Measurements from ENCODE around the gene PCIF1.
"Not testable (repeated sequence)": the region's sequence is repeated elsewhere in the genome, so short reads cannot be mapped to it uniquely, and the experiment has no call there.

Gene PCIF1

DNA sequence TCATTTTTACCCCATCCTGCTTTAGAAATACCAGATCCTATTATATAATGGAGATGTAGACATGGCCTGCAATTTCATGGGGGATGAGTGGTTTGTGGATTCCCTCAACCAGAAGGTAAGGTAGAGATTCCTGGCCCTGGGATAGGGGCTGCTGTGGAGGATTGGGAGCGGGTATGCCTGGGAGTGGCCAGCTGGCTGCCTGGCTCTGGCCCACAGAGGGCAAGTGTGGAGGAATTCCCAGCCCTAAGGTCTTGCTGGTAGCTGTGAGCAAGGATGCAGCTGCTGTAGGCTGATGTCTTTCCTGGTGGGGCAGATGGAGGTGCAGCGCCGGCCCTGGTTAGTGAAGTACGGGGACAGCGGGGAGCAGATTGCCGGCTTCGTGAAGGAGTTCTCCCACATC is 36.8 kb upstream of the PCIF1 start:
- Mint-ChIP-seq H3K9me3 (no peaks in the 10 kb centered on the region), H3K27me3 (no peaks in the 10 kb centered on the region), H3K4me3 (no peak overlapping the region), H3K36me3 (peaks cover 44% of the 10 kb centered on the region), H3K27ac (no peak overlapping the region), H3K4me1 (peaks cover 23% of the 10 kb centered on the region)
- no peak for ATAC-seq

DNA sequence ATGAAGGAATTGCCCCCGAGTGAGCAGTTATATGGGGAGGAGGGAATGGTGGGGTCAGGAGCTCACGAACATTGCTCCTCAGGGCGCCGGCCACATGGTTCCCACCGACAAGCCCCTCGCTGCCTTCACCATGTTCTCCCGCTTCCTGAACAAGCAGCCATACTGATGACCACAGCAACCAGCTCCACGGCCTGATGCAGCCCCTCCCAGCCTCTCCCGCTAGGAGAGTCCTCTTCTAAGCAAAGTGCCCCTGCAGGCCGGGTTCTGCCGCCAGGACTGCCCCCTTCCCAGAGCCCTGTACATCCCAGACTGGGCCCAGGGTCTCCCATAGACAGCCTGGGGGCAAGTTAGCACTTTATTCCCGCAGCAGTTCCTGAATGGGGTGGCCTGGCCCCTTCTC is 36.2 kb upstream of the PCIF1 start:
- Mint-ChIP-seq H3K27ac (no peak overlapping the region), H3K27me3 (no peaks in the 10 kb centered on the region), H3K4me1 (peaks cover 23% of the 10 kb centered on the region), H3K36me3 (peaks cover 44% of the 10 kb centered on the region), H3K9me3 (no peaks in the 10 kb centered on the region), H3K4me3 (no peak overlapping the region)
- ATAC-seq = no peak

GRCh38 chr20:45899046-45899835 is 35.2 kb upstream of the PCIF1 start:
- no peak overlapping the region for H3K27ac Mint-ChIP-seq
- H3K27me3 Mint-ChIP-seq = no peaks in the 10 kb centered on the region
- H3K9me3 Mint-ChIP-seq = no peaks in the 10 kb centered on the region
- peak; percentile 42 for ATAC-seq
- peaks cover 16% of the 10 kb centered on the region for H3K4me1 Mint-ChIP-seq
- H3K4me3 Mint-ChIP-seq = no peak overlapping the region
- peaks cover 39% of the 10 kb centered on the region for H3K36me3 Mint-ChIP-seq

DNA sequence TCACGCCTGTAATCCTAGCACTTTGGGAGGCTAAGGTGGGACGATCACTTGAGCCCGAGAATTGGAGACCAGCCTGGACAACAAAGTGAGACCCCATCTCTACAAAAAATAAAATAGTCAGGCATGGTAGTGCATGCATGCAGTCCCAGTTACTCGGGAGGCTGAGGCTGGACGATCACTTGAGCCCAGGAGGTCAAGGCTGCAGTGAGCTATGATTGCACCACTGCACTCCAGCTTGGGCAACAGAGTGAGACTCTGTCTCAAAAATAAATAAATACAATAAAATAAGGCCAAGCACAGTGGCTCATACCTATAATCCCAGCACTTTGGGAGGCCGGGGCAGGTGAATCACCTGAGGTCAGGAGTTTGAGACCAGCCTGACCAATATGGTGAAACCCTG is 33.2 kb upstream of the PCIF1 start:
- peaks cover 15% of the 10 kb centered on the region for H3K4me1 Mint-ChIP-seq
- H3K27me3 Mint-ChIP-seq, H3K9me3 Mint-ChIP-seq, H3K4me3 Mint-ChIP-seq, ATAC-seq, H3K27ac Mint-ChIP-seq: not testable (repeated sequence)
- peaks cover 29% of the 10 kb centered on the region for H3K36me3 Mint-ChIP-seq

DNA sequence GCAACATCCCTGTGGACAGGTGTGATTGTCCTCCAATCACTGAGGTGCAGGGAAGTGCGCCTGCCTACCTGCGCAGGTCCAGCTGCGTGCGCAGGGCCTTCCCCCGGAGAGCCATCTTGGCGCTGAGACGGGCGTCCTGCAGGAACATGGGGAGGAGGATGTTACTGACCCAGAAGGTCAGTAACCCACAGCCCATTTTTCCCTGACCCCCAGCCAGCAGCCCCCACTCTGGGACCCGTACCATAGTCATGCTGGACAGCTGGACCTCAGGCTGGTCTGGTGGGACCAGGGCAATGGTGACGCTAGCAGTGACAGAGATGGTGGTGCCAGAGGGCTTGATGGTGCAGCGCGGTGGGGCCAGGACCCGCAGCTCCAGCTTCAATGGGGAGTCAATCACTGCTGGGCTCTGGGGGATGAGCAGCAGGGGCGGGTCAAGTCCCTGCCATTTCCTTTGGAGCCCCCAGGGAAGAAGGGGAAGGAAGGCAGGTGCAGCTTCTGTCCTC is 32.2 kb upstream of the PCIF1 start:
- H3K9me3 Mint-ChIP-seq = no peaks in the 10 kb centered on the region
- no peaks in the 10 kb centered on the region for H3K27me3 Mint-ChIP-seq
- H3K27ac Mint-ChIP-seq = peak overlapping the region; percentile 42
- H3K4me1 Mint-ChIP-seq = peaks cover 15% of the 10 kb centered on the region
- H3K36me3 Mint-ChIP-seq = peaks cover 19% of the 10 kb centered on the region
- no peak for ATAC-seq
- H3K4me3 Mint-ChIP-seq = no peak overlapping the region

GRCh38 chr20:45904583-45905504 is 29.6 kb upstream of the PCIF1 start:
- Mint-ChIP-seq H3K27ac (no peak overlapping the region), H3K9me3 (no peaks in the 10 kb centered on the region), H3K36me3 (no peaks in the 10 kb centered on the region), H3K27me3 (no peaks in the 10 kb centered on the region), H3K4me3 (no peak overlapping the region), H3K4me1 (peaks cover 18% of the 10 kb centered on the region)
- ATAC-seq = no peak

- peaks cover 22% of the 10 kb centered on the region for H3K4me1 Mint-ChIP-seq
- peaks cover 1% of the 10 kb centered on the region for H3K9me3 Mint-ChIP-seq
- H3K27me3 Mint-ChIP-seq = no peaks in the 10 kb centered on the region
- no peak overlapping the region for H3K27ac Mint-ChIP-seq
- no peak overlapping the region for H3K4me3 Mint-ChIP-seq
- no peaks in the 10 kb centered on the region for H3K36me3 Mint-ChIP-seq
- ATAC-seq = no peak
These were observed 28.9 kb upstream of the PCIF1 start for GRCh38 chr20:45905505-45906079.

DNA sequence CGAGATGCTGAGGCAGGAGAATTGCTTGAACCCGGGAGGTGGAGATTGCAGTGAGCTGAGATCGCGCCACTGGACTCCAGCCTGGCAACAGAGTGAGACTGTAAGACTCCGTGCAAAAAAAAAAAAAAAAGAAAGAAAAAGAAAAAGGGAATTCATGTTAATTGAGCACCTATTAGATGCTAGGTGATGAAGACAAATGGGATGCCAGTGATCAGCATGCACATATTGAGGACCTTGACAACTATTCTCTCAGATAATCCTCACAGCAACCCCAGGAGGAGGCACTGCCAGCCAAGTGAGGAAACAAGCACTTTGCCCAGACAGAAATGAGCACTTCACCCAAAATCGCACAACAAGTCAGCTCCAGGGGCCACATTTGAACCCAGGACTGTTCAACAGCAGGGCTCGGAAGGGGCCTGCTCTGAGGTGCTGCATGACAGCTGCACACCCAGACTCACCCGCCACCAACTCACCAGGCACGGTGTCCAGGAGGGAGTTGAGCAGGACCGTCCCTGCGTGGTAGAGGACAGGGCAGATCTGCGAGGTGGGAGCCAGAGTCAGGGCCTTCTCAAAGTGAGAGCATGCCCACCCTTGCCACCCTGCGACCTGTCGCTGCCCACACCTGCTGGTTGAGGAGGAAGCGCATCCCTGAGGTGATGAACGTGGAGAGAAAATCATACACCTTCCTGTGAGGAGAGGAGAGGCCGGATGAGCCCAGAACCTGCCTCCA is 27.1 kb upstream of the PCIF1 start:
- Mint-ChIP-seq H3K9me3 (peaks cover 3% of the 10 kb centered on the region), H3K36me3 (no peaks in the 10 kb centered on the region), H3K4me3 (no peak overlapping the region), H3K27me3 (no peaks in the 10 kb centered on the region), H3K4me1 (peaks cover 37% of the 10 kb centered on the region), H3K27ac (no peak overlapping the region)
- no peak for ATAC-seq

DNA sequence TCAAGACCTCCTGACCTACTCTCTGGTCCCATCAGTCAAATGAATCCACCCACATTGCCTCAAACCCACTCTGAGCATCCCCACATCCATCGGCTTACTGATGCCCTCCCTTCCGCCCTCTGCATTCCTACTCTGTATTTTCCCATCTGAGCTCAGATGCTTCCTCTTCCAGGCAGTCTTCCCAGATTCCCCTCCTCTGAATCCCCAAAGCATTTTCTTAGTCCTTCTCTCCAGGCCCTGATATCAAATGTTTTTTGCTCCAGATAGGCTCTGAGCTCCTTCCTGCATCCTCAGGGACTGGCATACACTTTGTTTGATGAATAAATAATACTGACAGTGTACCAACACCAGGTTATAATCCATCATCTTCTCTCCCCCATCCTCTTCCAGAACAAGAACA is 26.4 kb upstream of the PCIF1 start:
- peaks cover 3% of the 10 kb centered on the region for H3K9me3 Mint-ChIP-seq
- no peaks in the 10 kb centered on the region for H3K27me3 Mint-ChIP-seq
- H3K27ac Mint-ChIP-seq = no peak overlapping the region
- H3K4me3 Mint-ChIP-seq = no peak overlapping the region
- no peak for ATAC-seq
- peaks cover 32% of the 10 kb centered on the region for H3K4me1 Mint-ChIP-seq
- H3K36me3 Mint-ChIP-seq = no peaks in the 10 kb centered on the region

DNA sequence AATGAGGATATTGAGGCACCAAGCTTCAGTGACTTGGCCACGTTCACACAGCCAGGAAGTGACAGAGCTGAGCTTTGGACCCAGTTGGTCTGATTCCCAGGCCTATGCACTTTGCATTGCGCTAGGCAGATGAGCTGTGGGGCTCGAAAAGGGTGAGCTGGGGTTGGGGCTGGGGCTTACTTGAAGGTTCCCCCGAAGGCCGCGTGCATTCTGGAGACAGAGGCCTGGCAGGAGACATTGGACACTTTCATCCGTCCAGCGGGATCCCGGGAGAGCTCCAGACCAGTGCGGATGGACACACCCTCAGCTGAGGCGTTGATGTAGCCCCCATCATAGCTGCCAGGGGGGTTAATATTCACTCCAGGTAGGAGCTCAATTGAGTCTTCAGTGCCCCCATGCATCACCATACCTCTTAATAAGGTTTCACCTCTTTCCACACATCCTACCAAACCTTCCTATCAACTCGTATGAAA is 25.1 kb upstream of the PCIF1 start:
- peaks cover 3% of the 10 kb centered on the region for H3K9me3 Mint-ChIP-seq
- H3K36me3 Mint-ChIP-seq = no peaks in the 10 kb centered on the region
- H3K4me3 Mint-ChIP-seq = no peak overlapping the region
- H3K27ac Mint-ChIP-seq = no peak overlapping the region
- H3K4me1 Mint-ChIP-seq = peaks cover 29% of the 10 kb centered on the region
- no peaks in the 10 kb centered on the region for H3K27me3 Mint-ChIP-seq
- ATAC-seq = no peak

DNA sequence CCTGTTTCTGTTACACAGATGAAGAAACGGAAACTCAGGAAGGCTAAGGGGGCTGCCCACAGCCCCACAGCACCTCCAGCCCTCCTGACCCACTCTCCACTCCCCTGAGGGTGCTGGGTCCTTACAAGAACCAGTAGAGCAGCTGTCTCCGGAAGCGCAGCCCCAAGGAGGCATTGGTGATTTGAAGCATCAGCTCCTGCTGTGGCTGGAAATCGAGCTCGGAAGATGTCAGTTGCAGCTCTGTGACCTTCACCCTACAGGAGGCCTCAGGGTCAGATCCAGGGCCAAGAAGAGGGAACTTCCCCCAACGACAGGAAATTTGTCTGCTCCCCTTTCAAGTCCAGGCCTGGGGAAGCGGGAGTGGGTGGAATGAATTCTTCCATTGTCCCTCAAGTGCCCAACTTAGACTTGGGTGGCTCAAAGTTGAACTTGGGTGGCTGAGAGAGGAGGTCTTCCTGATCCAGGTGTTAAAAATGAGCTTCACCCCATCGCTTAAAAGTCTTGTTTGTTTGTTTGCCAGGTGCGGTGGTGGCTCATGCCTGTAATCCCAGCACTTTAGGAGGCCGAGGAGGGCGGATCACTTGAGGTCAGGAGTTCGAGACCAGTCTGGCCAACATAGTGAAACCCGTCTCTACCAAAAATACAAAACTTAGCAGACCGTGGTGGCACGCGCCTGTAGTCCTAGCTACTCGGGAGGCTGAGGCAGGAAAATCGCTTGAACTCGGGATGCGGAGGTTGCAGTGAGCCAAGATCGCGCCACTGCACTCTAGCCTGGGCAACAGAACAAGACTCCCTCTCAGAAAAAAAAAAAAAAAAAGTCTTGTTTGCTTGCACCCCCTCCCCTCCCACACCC is 24.4 kb upstream of the PCIF1 start:
- ATAC-seq = no peak
- H3K9me3 Mint-ChIP-seq = peaks cover 3% of the 10 kb centered on the region
- H3K36me3 Mint-ChIP-seq = no peaks in the 10 kb centered on the region
- H3K4me3 Mint-ChIP-seq = peak overlapping the region; percentile 78
- H3K4me1 Mint-ChIP-seq = peaks cover 34% of the 10 kb centered on the region
- peak overlapping the region; percentile 61 for H3K27ac Mint-ChIP-seq
- no peaks in the 10 kb centered on the region for H3K27me3 Mint-ChIP-seq

- Mint-ChIP-seq H3K4me3 (peak overlapping the region; percentile 78), H3K27ac (peak overlapping the region; percentile 61), H3K4me1 (peaks cover 34% of the 10 kb centered on the region), H3K9me3 (peaks cover 3% of the 10 kb centered on the region), H3K36me3 (no peaks in the 10 kb centered on the region), H3K27me3 (peaks cover 6% of the 10 kb centered on the region)
- ATAC-seq = peak; percentile 96
These were observed 23.6 kb upstream of the PCIF1 start for GRCh38 chr20:45910670-45911485.
